ENCODE results near the gene PTDSS2. TPM values are rescaled to one million over a fixed set of nuclear protein-coding genes. Genes with fewer than 3 reads are reported as not detected.
"Not testable (repeated sequence)": the region's sequence is repeated elsewhere in the genome, so short reads cannot be mapped to it uniquely, and the experiment has no call there.

Gene PTDSS2
- total RNA-seq, 1 donor from 2014 or later = 26.9 TPM

DNA sequence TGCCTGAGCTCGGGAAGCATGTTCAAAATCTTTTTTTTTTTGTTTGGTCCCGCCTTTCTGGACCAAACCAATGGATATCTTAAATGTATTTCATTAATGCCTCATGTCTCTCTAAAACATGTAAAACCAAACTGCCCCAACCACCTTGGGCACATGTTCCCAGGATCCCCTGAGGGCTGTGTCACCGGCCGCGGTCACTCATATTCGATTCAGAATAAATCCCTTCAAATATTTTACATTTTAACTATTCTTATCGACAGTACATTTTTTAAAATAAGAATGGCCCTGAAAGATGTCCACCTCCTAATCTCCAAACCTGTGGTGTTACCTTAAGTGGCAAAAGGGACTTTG, 54.9 kb downstream of the PTDSS2 start:
- no peak for DNase-seq (ENCODE audit: low spot score)

DNA sequence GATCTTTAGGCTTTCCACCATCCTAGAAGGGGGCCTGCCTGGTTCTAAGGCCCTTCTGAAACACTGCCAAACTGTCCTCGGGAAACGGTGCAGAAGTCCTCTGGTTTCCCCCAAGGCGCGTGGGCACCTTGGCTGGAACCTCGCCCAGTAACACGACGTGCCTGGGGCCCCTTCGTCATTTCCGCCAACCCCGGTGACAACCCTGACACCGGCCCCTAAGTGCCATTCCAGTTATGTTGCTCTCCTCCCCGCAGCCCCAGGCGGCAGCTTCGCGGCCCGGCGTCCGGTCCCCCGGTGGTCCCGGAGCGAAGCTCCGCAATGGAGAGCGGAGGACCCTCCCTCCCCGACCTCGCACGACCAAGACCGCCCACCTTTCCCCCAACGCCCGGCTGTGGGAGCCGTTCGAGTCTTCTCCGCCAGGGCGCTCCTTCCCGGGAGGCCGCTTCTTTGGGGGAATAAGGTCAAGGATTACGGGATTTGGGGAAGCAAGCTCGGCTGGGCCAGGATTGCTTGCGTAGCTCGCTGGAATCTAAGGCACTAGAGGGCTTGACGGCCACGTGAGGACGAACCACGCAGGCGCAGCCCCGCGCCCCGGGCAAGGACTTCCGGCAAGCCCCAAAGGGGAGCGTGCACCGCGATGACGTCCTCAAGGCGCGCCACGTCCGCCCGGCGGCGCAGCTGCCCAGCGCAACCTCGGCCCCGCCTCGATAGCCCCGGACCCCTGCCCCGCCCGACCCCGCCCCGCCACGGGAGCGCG, 56.3 kb downstream of the PTDSS2 start:
- DNase-seq (ENCODE audit: low spot score) = peak; percentile 100

DNA sequence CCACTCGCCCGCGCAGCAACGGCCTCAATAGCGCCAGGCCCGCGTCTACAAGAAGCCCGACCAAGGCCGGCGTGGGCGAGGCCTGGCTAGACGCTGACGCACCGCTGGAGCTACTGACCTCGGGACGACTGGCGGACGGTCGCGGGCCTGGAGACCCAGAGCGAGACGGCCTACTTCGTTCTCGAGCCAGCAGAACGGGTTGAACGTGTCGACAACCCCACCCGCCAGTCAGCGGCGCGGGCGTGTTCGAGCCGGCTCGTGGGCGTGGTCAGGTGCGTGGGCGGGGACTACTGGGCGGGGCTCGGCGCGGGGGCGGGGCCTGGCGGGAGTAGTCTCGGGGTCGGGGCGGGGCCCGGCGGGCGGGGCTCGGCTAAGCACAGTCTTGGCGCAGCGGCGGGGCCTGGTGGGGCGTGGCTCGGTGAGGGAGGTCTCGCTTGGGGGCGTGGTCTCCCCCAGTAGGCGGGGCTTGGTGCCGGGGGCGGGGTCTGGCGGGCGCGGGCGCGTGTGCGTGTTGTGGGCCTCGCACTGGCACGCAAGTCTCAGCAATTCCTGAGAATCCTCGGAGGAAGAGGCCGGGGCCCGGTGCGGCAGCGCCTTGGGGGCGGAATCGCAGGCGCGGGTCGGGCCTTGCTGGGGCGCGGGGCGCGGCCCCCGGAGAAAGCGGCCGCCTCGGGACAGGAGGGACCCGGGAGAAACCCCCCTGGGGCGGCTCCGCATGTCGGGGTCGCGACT, 57.1 kb downstream of the PTDSS2 start, which contains the start of gene RNH1:
Gene RNH1 (minus strand): TSS at position 248 of the 732 bp plus-strand sequence. CDS start 5,080 bp downstream, outside the sequence.
- DNase-seq (ENCODE audit: low spot score) = peak; percentile 100

DNA sequence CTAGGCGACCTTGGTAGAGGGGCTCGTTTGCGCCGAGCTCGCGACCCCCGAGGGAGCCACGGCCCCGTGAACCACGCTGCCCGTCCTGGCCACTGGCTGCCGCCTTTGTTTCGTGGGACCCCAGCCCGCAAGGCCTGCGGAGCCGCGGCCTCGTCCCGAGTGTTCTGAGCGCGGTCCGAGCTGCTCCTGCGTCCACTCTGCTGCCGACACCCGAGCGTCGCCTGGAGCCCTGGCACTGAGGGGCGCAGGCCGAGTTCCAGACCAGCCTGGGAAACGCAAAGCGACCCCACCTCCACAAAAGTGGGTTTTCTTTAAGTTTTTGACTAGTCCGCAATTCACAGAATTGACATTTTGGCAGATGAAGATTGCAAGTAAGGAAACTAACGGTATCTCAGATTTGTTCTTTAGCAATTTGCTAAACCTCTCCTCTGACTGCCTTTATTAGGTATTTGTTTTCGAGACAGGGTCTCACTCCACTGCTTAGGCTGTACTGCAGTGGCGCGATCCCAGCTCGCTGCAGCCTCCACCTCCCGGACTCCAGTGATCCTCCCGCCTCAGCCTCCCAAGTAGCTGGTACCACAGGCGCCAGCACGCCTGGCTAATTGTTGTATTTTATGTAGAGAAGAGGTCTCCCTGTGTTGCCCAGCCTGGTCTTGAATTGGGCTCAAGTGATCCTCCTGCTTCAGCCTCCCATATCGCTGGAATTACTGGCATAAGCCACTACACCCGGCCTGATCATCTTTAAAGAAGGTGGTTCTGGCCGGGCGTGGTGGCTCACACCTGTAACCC, 57.8 kb downstream of the PTDSS2 start:
- DNase-seq (ENCODE audit: low spot score) = no peak

DNA sequence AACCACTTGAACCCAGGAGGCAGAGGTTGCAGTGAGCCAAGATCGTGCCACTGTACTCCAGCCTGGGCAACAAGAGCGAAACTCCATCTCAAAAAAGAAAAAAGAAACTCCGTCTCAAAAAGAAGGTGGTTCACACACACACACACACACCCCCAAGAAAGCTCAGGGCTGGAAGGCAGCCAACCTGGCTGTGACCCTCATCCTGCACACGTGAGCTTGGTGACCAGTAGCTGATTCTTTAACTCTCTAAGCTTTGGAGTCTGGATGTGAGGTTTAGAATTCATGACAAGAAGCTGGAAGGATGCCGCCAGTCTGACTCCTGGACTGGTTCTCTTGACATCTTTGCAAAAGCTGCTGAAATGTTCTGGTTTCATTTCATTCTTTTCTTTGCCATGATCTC, 58.9 kb downstream of the PTDSS2 start:
- DNase-seq (ENCODE audit: low spot score) = no peak

DNA sequence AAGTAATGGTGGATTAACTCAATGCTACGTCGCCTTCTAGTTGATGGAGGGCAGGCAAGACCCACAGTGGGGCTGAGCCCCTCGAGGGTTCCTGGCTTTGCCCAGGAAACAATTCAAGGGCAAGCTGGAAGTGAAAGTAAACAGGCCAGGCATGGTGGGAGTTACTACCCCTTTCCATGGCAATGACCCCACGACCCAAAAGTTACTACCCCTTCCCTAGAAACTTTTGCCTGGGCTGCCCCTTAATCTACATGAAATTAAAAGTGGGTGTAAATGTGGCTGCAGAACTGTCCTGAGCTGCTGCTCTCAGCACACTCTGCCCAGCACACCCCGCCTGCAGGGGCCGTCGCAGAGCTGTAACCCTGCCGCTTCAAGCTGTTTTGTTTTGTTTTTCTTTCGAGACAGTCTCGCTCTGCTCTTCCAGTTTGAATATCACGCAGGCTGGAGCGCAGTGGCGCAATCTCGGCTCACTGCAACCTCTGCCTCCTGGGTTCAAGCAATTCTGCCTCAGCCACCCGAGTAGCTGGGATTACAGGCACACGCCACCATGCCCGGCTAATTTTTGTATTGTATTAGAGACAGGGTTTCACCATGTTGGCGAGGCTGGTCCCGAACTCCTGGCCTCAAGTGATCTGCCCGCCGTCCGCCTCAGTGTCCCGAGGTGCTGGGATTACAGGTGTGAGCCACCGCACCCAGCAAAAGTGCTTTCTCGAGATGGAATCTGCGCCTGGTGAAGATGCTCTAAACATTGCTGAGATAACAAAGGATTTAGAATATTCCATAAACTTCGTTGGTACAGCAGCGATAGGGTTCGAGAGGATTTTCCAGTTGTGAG, 62.9 kb downstream of the PTDSS2 start:
- no peak for DNase-seq (ENCODE audit: low spot score)

DNA sequence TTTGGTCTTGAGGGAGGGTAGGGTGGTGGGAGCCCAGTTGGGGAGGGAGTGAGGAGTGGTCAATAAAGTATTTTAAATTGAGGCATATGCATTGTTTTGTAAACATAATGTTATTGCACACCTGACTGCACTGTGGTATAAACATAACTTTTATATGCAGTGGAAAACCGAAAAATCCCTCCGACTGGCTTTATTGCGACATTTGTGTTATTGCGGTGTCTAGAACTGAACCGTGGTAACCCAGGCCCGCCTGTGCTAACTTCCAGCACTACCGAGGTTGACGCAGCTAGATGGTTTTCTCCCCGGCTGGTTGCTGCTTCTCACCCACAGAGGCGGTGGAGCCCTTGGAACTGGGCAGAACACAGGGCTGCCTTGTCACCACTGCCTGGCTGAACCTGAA, 64.5 kb downstream of the PTDSS2 start:
- DNase-seq (ENCODE audit: low spot score) = no peak

DNA sequence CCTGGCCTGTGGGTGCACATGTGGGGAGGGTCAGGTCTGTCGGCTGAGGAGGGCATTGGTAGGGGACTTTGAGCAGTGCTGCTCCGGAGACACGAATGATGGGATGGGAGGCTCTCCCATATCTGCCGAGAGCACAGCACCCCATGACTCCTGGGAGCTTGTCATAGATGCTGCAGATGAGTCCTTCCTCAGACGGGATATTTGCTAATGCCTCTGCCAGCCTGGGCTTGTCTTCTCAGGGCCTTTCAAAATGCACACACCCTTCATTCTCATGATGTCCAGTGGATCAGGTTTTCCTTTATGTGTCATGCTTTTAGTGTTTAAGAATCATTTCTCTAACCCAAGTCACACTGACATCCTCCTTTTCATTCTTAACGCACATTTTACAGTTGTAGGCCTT, 65.1 kb downstream of the PTDSS2 start:
- no peak for DNase-seq (ENCODE audit: low spot score)

DNA sequence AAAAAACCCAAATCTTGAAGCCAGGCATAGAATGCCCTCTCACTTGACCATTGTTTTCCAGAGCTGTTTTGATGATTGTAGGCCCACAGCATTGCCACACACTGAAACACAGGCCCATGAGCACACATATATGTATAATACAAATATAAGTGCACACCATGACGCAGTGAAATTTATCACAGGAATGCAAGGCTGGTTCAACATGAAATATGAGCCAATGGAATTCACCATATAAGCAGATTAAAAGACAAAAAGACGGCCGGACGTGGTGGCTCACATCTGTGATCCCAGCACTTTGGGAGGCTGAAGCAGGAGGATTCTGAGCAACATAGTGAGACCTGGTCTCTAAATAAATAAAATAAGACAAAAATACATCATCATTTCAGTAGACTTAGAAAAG, 66.3 kb downstream of the PTDSS2 start:
- DNase-seq (ENCODE audit: low spot score) = no peak

DNA sequence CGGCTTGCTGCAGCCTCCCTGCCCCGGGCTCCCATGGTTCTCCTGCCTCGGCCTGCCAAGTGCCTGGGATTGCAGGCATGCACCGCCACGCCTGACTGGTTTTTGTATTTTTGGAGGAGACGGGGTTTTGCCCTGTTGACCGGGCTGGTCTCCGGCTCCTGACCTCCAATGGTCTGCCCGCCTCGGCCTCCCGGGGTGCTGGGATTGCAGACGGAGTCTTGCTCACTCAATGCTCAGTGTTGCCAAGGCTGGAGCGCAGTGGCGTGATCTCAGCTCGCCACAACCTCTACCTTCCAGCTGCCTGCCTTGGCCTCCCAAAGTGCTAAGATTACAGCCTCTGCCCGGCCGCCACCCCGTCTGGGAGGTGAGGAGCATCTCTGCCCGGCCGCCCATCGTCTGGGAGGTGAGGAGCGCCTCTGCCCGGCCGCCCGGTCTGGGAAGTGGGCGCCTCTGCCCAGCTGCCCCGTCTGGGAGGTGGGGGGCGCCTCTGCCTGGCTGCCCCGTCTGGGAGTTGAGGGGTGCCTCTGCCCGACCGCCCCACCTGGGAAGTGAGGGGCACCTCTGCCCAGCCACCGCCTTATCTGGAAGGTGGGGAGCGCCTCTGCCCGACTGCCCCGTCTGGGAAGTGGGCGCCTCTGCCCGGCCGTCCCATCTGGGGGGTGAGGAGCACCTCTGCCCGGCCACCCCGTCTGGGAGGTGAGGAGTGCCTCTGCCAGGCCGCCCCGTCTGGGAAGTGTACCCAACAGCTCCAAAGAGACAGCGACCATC, 67.0 kb downstream of the PTDSS2 start:
- DNase-seq (ENCODE audit: low spot score) = not testable (repeated sequence)

DNA sequence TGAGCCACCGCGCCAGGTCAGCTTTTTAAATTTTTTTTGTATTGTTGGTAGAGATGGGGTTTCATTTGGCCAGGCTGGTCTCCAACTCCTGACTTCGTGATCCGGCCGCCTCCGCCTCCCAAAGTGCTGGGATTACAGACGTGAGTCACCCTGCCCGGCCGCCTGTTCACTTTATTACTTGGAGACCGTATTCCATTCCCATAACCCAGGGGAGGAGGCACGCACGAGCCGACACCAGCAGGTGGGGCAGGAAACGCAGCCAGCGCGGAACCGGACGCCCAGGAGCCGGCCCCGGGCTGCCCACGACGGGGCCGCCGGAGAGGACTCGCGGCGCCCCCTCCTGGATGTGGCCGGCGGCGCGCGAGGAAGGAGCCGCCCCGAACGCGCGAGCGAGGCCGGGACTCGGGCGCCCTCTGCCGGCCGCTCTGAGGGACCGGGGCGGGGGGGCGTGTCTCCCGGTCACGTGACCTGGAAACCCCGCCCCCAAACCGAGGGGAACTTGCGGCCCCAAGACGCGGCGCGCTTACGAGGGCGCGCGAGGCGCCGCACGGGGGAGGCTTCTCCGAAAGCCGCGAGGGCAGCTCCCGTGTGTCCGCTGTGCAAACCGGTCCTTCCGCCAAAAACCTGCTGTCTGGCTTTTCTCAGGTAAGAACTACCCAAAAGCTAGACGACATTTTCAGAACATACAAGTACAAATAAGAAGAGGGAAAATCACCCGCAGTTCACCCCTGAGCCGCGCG, 68.6 kb downstream of the PTDSS2 start:
- DNase-seq (ENCODE audit: low spot score) = peak; percentile 96

DNA sequence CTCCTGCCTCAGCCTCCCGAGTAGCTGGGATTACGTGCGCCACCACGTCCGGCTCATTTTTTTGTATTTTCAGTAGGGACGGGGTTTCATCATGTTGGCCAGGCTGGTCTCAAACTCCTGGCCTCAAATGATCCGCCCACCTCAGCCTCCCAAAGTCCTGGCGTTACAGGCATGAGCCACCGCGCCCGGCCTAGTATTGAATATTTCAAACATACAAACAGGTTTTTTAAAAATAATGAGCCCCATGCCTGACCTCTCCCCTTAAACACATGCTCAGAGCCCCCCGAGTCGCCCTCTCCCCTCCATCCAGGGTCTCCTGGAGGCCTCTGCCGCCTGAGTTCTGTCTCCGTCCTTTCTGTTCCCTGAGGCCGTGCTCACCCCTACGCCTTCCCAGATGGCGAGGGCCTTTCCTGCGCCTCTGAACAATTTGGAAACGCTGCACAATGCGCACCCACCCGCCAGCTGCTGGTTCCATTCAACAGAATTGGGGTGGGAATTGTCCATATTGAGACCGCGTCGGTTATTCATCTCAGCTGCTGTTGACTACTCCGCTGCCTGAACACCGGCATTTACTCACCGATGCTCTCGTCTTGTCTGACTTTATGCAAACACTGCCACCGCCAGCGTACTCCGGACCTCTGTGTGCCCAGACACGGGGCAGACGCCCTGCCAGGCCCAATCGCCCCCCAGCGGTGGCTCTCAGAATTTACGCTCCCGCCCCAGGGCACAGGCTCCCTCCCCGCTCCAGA, 70.5 kb downstream of the PTDSS2 start:
- DNase-seq (ENCODE audit: low spot score) = no peak

DNA sequence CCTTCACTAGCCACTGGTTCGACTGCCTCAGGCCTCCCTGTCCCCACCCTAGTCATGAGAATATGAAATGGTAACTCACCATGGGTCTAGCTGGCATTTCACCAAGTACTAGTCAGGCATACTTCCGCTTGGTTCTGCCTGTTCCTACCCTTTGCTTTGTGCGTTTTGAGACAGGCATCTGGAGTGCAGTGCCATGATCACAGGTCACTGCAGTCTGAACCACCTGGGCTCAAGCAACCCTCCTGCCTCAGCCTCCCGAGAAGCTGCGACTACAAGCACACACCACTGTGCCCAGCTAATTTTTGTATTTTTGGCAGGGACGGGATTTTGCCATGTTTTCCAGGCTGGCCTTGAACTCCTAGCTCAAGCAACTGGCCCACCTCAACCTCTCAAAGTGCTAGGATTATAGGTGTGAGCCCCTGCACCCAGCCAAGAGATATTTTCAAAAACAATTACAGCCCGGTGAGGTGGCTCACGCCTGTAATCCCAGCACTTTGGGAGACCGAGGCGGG, 71.2 kb downstream of the PTDSS2 start:
- no peak for DNase-seq (ENCODE audit: low spot score)

DNA sequence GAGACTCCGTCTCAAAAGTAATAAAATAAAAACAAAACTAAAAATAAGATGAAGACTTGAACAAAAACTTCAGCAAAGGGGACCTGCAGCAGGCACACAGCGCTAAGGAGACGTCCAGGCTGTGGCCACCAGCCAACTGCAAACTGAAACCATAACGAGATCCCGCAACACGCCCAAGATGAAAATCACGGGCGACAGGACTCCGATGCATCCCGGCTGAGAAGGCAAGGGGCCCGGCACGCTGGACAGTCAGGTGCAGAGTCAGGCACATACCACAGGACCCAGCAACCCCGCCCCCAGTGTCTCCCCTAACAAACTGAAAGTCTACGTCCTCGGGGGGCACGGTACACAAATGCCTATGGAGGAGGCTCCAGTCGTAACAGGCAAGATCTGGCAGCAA, 76.1 kb downstream of the PTDSS2 start:
- DNase-seq (ENCODE audit: low spot score) = no peak

DNA sequence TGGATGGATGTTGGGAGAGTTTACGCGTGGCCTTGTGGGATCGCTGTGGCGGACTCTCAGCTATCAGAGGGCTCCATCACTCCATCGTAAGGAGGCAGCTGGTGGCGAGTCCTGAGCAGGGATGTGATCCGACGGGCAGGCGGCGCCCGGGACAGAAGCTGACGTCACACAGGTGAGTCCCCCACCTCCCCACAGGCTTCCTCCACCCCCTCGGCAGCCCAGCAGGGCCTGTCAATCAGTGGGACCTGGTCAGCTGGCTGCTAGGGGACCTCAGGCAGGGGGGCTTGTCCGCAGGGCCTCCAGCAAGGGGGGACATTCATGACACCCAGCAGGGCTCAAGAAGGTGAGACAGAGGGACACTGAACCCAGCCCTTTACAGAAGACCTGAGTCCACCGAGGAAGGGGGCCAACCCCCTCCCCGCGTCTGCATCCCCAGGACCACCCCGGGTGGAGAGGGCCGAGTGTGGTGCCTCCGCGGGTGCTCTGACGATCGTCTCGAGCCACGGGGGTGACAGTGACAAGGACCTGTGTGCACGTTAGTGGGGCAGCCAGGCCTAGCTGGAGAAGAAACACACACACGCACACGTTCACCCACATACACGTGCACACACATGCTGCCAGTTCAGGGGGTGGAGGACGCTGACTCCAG, 78.2 kb downstream of the PTDSS2 start:
- DNase-seq (ENCODE audit: low spot score) = no peak

DNA sequence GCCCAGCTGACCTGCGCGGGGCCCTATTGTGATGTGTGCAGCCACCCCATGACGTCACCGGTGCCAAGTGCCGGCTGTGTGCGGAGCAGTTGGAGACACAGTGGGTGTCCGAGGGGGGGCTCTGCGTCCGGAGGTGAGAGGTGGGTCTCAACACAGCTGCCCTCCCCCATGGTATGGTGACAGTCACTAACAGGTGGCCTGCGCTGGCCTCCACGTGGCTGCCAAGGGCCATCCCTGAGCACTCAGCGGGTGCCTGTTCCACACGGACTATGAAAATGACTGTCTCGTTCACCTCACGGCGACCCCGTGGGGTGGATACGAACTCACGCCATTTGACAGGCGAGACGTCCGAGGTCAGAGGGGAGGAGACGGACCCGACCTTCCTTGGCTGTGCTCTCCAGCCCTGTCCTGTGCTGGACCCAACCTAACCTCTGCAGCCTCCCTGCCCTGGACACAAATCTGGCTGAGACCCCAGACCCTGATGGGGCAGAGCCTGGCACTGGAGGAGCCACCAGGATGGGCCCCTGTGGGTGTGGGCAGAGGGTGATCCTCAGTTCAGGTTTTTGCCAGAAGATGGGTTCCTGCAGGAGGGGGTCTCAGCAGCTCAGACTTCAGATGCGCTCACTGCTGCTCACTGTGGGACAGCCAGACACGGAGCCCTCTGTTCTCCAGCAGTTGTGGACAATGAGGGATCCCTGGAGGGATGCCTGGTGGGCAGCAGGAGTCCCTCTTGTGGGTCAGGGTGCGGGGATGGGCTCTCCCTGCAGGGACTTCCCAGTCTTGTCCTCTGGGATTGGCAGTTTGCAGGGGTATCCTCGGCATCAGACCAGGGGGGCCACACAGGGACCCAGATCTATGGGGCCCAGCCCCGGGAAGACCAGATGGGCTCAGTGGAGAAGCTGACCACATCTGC, 79.0 kb downstream of the PTDSS2 start:
- DNase-seq (ENCODE audit: low spot score) = no peak
